GM12892 (cell line): ENCODE results near the gene UVSSA.

Source experiments
- DNase-seq: peaks from one replicate; pipeline ENCODE4 v3.0.0; 2011; ENCODE audit not compliant: insufficient read length
- FAIRE-seq: peaks from 2 replicates; lab custom pipeline; 2011; peaks lifted over from hg19 to GRCh38; lab: Jason Lieb, UNC
- POLR2A ChIP-seq: IDR thresholded peaks from 2 replicates; pipeline ENCODE4 v1.6.1; 2011; ENCODE audit warnings: low read depth, low read length, control low read depth
- POLR2AphosphoS5 ChIP-seq: IDR thresholded peaks from 2 replicates; pipeline ENCODE4 v1.6.1; 2011; ENCODE audit warnings: low read depth, low read length, control low read depth
- TAF1 ChIP-seq: IDR thresholded peaks from 2 replicates; pipeline ENCODE4 v1.6.1; 2011; ENCODE audit warnings: low read depth, mild to moderate bottlenecking, control low read depth, low read length, borderline replicate concordance

The UVSSA gene

DNA sequence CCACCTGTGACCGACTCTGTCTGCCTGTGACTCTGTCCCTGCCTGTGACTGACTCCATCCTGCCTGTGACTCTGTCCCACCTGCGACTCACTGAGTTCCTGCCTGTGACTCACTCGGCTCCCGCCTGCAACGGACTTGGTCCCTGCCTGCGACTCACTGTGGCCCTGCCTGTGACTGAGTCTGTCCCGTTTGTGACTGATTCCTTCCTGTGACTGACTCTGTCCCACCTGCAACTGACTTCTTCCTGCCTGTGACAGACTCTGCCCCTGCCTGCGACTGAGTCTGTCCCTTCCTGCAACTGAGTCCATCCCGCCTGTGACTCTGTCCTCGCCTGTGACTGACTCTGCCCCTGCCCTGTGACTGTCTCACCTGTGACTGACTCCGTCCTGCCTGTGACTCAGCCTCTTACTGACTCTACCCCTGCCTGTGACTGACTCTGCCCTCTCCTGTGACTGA, 9.6 kb upstream of the UVSSA start:
- FAIRE-seq (no peak), DNase-seq (no peak)

DNA sequence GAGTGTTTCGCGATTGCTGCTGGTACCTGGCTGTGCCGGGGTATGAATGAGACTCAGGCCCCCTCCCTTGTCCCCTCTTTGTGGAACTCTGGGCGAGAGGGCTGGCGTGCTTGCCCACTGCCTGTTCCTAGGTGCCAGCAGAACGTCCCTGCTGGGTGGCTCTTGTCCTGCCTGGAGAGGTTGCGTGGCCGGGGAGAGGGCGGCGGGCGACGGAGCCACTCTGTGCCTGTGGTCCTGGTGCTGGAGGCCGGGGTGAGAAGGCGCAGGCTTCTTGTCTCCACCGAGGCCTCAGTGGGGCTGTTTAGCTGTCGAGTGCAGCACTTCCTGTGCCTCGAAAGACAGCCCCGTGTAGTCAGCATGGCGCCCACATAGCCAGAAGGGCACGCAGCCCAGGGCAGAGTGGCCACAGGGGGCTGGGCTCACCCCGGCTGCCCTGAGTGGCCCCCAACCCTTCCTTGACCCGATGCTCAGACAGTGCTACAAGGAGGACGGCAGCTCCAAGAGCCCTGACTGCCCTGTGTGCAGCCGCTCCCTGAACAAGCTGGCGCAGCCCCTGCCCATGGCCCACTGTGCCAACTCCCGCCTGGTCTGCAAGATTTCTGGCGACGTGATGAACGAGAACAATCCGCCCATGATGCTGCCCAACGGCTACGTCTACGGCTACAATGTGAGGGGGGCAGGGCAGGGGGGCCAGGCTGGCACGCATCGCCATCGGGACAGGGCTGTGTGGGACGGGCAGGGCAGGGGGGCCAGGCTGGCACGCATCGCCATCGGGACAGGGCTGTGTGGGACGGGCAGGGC, 8.9 kb upstream of the UVSSA start:
- DNase-seq (no peak), FAIRE-seq (no peak)
- TF ChIP-seq POLR2A (no peak), TAF1 (no peak), POLR2AphosphoS5 (no peak)

More for the DNA sequence above, 9.6 kb upstream of the UVSSA start:
- TF ChIP-seq POLR2A = no peak
- no peak for TF ChIP-seq POLR2AphosphoS5
- no peak for TF ChIP-seq TAF1

DNA sequence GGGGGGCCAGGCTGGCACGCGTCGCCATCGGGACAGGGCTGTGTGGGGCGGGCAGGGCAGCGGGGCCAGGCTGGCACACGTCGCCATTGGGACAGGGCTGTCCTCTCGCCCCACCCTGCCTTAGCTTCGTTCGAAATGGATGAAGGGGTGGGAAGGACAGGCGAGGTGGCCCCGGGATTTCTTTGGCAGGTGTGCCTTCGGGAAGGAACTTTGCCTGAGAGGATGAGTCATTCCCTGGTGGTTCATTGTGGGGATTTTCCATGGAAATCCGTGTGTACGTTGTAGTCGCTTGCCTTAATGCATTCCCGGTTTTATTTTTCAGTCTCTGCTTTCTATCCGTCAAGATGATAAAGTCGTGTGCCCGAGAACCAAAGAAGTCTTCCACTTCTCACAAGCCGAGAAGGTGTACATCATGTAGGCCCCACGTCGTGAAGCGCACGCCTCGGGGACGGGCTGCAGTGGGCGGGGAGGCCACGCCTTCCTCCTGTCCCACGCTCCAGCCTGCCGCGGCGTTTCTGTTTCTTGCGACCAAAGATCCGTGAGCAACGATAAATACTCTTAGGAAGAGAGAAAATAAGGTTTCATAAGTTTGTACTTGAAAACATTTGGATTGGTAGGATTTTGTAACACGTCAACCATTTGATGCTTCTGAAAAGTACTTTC, 8.1 kb upstream of the UVSSA start:
- FAIRE-seq = no peak
- no peak for DNase-seq
- TF ChIP-seq POLR2A = no peak
- no peak for TF ChIP-seq TAF1
- TF ChIP-seq POLR2AphosphoS5 = no peak

DNA sequence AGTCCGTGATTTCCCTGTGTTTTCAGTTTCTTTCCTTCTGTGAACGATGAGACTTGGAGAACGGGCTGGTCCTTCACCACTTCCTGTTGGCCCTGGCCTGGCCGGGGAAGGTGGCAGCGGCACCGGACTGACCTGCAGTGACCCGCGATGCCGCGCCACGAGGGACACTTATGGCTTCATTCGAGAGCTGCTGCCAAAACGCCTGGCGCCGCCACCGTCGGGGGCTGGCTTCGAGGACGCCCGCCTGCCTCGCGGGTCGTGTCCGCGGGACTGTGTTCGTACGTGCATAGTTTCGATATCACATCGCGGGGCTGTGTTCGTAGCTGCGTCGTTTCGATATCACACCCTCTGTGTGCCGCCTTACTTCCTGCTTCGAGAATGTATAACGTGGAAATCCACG, 7.5 kb upstream of the UVSSA start:
- DNase-seq (no peak), FAIRE-seq (no peak)
- no peak for TF ChIP-seq POLR2AphosphoS5
- no peak for TF ChIP-seq POLR2A
- no peak for TF ChIP-seq TAF1

DNA sequence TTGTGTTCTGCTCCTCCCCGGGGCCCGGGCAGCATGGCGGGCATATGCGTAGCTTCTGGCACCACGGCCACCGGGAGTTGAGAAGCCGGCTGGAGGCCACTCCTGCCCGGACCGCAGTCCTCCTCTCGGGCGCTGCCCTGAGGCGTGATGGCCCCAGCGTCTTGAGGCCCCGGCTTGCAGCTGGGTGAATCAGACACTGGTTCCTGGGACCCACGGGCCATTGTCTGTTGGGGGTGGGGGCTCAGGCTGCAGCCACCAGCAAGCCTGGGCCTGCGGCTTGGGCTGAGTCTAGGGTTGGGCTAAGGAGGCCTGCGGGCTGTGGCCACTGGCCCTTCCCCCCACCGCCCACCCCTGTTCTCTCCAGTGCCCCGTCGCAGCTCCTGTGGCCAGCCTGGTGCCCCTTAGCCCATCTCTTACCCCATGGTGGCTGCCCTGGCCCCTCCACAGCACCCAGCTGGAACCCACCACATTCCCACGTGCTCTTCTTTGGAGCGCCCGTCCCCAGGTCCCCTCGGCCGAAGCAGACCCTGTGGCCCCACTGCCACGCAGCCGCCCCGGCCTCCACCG, 6.7 kb upstream of the UVSSA start:
- FAIRE-seq = no peak

DNA sequence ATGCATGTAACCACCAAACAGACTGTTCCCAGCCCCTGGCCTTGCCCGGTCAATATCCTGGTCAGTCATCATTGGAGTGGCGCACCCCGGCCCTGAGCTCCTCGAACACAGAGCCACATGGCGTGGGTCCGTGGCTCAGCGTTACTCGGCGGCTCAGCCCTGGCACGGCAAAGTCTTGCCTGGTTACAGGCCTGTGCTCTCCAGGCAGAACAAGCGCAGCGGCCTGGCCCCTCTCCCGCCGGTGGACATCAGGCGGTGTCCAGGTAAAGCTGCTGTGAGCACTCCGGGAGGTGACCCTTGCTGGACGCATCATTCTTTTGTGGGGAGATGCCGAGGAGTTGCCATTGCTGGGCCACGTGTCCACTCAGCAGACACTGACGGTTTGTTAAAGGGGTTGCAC, 6.1 kb upstream of the UVSSA start:
- FAIRE-seq (no peak), DNase-seq (no peak)
- no peak for TF ChIP-seq POLR2A
- no peak for TF ChIP-seq POLR2AphosphoS5
- no peak for TF ChIP-seq TAF1

More for the DNA sequence above, 6.7 kb upstream of the UVSSA start:
- DNase-seq = no peak
- TF ChIP-seq TAF1 = no peak
- TF ChIP-seq POLR2A = no peak
- no peak for TF ChIP-seq POLR2AphosphoS5

DNA sequence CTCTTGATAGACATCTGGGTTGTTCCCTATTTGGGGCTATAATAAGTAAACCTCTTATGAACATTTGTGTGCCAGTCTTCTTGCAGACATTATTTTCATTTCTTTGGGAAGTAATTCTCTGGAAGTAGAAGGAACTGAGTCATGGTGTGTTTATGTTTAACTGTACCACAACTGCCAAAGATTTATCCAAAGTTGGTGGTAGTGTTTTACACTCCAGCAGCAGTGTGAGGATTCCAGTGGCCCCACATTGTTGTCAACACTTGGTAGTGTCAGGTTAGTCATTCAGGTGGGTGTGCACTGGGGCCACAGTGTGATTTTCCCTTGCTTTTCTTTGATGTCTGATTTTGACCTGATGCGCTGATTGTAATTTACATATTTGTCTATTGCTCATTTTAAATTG, 5.0 kb upstream of the UVSSA start:
- no peak for FAIRE-seq
- no peak for DNase-seq
- TF ChIP-seq TAF1 = no peak
- TF ChIP-seq POLR2AphosphoS5 = no peak
- TF ChIP-seq POLR2A = no peak

DNA sequence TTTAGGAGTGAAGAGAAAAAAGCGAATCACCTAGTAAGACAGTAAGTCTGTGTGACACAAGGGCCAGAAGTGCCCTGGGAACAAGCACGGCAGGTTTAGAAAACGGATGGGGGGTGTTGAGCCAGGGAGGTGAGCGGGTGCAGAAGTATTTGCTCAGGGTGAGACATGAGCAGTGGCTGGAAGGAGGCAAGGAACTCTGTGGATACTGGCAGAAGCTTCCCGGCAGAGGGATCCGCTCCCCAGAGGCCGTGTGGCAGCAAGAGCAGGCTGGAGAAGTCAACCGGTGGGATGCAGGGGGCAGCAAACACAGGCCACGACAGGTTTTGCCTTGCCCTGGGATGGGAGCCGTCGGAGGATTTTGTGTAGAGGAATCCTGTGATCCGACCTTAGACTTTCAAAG, 2.3 kb upstream of the UVSSA start:
- DNase-seq (no peak), FAIRE-seq (no peak)
- no peak for TF ChIP-seq POLR2A

DNA sequence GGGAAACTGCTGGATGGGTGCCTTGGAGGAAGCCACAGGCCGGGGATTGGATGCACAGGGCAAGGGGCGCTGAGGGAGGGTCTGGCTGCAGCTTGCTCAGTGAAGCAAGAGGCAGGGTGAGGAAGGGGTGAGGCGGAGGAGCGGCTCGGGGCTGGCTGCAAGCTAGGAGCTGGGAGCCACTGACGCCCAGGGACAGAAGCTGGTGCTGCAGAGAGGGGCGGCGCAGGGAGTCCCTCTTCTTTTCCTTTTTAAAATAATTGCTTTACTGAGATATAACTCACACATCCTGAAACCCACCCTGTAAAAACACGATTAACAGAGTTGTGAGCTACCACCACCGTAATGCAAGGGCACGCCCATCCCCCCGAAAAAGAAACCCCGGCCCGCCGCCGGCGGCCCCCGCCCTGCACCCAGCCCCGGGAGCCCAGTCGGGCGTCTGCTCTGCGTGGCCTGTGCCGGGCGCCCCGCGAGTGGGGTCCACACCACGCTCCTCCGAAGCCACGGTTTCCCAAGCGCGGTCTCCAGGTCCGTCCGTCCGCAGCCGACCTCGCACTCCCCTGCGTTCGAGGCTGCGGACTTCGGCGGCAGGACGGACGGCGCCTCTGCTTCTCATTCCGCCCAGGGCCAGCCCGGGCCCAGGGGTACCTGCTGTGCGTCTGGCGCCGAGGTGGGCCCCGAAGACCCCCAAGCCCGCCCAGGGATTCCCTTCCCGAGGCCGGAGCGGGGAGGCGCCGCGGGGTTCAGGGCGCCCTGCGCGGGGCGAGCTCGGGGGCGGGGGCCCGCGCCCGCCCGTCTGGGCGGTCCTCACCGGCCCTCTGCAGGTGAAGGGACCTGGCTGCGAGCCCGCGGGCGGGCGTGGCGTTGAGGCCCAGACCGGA, 866 bp upstream of the UVSSA start:
- FAIRE-seq (peak; percentile 33), DNase-seq (peak; percentile 56)
- TF ChIP-seq POLR2A (no peak), TAF1 (no peak), POLR2AphosphoS5 (no peak)

DNA sequence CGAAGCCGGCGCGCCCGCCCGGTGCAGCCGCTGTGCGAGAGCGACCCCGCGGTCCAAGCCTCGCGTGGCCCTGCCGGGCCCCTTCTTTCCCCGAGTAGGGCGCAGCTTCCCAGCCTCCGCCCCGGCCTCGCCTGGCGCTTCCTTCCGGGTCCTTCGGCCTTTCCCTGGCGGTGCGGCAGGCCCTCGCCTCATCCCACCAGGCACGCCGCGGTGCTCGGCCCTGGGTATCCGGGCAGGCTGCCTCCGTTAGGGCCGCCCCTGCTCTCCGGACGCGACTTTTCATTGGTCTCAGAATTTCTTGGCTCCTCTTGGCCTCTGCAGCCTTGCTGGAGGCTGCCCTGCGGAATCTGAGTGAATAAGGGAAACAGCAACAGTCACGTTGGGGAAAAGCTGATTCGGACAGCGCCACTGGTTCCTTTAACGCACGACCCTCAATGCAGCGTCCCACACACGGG, 429 bp downstream of the UVSSA start:
- DNase-seq (peak; percentile 74), FAIRE-seq (peak; percentile 51)
- TF ChIP-seq POLR2A (peak; percentile 58; the same call in 1 of the 2 replicates), TAF1 (peak; percentile 1; the same call in 1 of the 2 replicates), POLR2AphosphoS5 (peak; percentile 55)

DNA sequence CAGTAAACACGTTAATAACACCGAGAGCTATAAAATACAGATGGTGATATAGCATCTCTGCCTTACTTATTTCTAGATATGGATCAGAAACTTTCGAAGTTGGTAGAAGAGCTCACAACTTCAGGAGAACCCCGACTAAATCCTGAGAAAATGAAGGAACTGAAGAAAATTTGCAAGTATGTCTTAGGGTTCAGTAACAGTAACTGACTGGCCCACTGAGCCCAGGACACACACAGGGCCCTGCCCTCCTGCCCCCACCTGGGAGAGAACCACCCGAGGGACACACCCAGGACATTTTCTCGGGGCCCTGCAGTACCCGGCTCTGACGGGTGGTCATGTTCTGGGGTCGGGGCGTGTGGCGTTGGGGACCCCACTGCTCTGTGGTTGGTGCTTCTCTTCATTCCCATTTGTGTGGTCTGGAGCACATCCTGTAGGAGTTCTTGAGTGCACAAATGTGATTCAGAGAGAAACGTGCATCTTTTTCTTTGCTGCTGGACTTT, 1.1 kb downstream of the UVSSA start:
- no peak for DNase-seq
- FAIRE-seq = no peak
- TF ChIP-seq POLR2A = no peak
- no peak for TF ChIP-seq POLR2AphosphoS5
- no peak for TF ChIP-seq TAF1
